Measurements from ENCODE around the gene METTL21C.

The METTL21C gene

GRCh38 chr13:102690883-102691282 is 4.0 kb downstream of the METTL21C start:
- H3K4me1 ChIP-seq (ENCODE audit: insufficient read depth, low read length, poor library complexity, severe bottlenecking) = peaks cover 6% of the 10 kb centered on the region

GRCh38 chr13:102688306-102688973 is 6.4 kb downstream of the METTL21C start:
- no peaks in the 10 kb centered on the region for H3K36me3 ChIP-seq (ENCODE audit: insufficient read depth, low read length)
- H3K27me3 ChIP-seq (ENCODE audit: insufficient read depth, low read length, poor library complexity, severe bottlenecking) = no peaks in the 10 kb centered on the region

More at GRCh38 chr13:102690883-102691282, 4.0 kb downstream of the METTL21C start:
- no peaks in the 10 kb centered on the region for H3F3A ChIP-seq (ENCODE audit: low read depth)
- H3K79me2 ChIP-seq (ENCODE audit: insufficient read depth, low read length) = no peaks in the 10 kb centered on the region
- no peaks in the 10 kb centered on the region for H4K20me1 ChIP-seq (ENCODE audit: insufficient read depth, low read length, poor library complexity, severe bottlenecking)
- no peak overlapping the region for H2AFZ ChIP-seq (ENCODE audit: low read length)
- TF ChIP-seq EZH2phosphoT487 (IDR thresholded peaks at IDR 0.05; ENCODE audit: borderline replicate concordance) = no peak
- no peaks in the 10 kb centered on the region for H3K9me2 ChIP-seq (replicated peaks; ENCODE audit: low read depth, low read length)
- no peak overlapping the region for H3K9ac ChIP-seq (ENCODE audit: low read depth, low read length, poor library complexity, severe bottlenecking)
- no peak overlapping the region for H3K4me2 ChIP-seq (ENCODE audit: low read depth, low read length, poor library complexity, severe bottlenecking)
- no peaks in the 10 kb centered on the region for H3K9me3 ChIP-seq (ENCODE audit: insufficient read depth, low read depth, low read length)
- no peak overlapping the region for H3K4me3 ChIP-seq (ENCODE audit: low read length, poor library complexity, severe bottlenecking)
- no peaks in the 10 kb centered on the region for H3K36me3 ChIP-seq (ENCODE audit: insufficient read depth, low read length)
- no peaks in the 10 kb centered on the region for H3K27me3 ChIP-seq (ENCODE audit: insufficient read depth, low read length, poor library complexity, severe bottlenecking)

GRCh38 chr13:102687520-102687919 is 7.3 kb downstream of the METTL21C start:
- TF ChIP-seq EZH2phosphoT487 (IDR thresholded peaks at IDR 0.05; ENCODE audit: borderline replicate concordance) (no peak), CTCF (conservative IDR thresholded peaks at IDR 0.05; ENCODE audit: low read length) (no peak)

More at GRCh38 chr13:102688306-102688973, 6.4 kb downstream of the METTL21C start:
- Histone ChIP-seq H2AFZ (ENCODE audit: low read length) (no peak overlapping the region), H3K9ac (ENCODE audit: low read depth, low read length, poor library complexity, severe bottlenecking) (no peak overlapping the region), H3K4me3 (ENCODE audit: low read length, poor library complexity, severe bottlenecking) (no peak overlapping the region), H3K4me2 (ENCODE audit: low read depth, low read length, poor library complexity, severe bottlenecking) (no peak overlapping the region), H3K9me2 (replicated peaks; ENCODE audit: low read depth, low read length) (no peaks in the 10 kb centered on the region), H3K4me1 (ENCODE audit: insufficient read depth, low read length, poor library complexity, severe bottlenecking) (peaks cover 7% of the 10 kb centered on the region), H4K20me1 (ENCODE audit: insufficient read depth, low read length, poor library complexity, severe bottlenecking) (no peaks in the 10 kb centered on the region), H3K9me3 (ENCODE audit: insufficient read depth, low read depth, low read length) (no peaks in the 10 kb centered on the region), H3K79me2 (ENCODE audit: insufficient read depth, low read length) (no peaks in the 10 kb centered on the region), H3F3A (ENCODE audit: low read depth) (no peaks in the 10 kb centered on the region)
- no peak for TF ChIP-seq CTCF (conservative IDR thresholded peaks at IDR 0.05; ENCODE audit: low read length)
- no peak for TF ChIP-seq EZH2phosphoT487 (IDR thresholded peaks at IDR 0.05; ENCODE audit: borderline replicate concordance)

GRCh38 chr13:102686024-102686423 is 8.8 kb downstream of the METTL21C start:
- Histone ChIP-seq H3K9me2 (replicated peaks; ENCODE audit: low read depth, low read length) (no peaks in the 10 kb centered on the region), H3K9me3 (ENCODE audit: insufficient read depth, low read depth, low read length) (no peaks in the 10 kb centered on the region), H3F3A (ENCODE audit: low read depth) (no peaks in the 10 kb centered on the region), H3K27me3 (ENCODE audit: insufficient read depth, low read length, poor library complexity, severe bottlenecking) (no peaks in the 10 kb centered on the region), H4K20me1 (ENCODE audit: insufficient read depth, low read length, poor library complexity, severe bottlenecking) (no peaks in the 10 kb centered on the region), H2AFZ (ENCODE audit: low read length) (no peak overlapping the region), H3K9ac (ENCODE audit: low read depth, low read length, poor library complexity, severe bottlenecking) (no peak overlapping the region), H3K4me2 (ENCODE audit: low read depth, low read length, poor library complexity, severe bottlenecking) (no peak overlapping the region), H3K4me3 (ENCODE audit: low read length, poor library complexity, severe bottlenecking) (no peak overlapping the region), H3K4me1 (ENCODE audit: insufficient read depth, low read length, poor library complexity, severe bottlenecking) (peaks cover 7% of the 10 kb centered on the region), H3K79me2 (ENCODE audit: insufficient read depth, low read length) (no peaks in the 10 kb centered on the region), H3K36me3 (ENCODE audit: insufficient read depth, low read length) (no peaks in the 10 kb centered on the region)
- no peak for TF ChIP-seq CTCF (conservative IDR thresholded peaks at IDR 0.05; ENCODE audit: low read length)
- TF ChIP-seq EZH2phosphoT487 (IDR thresholded peaks at IDR 0.05; ENCODE audit: borderline replicate concordance) = no peak

More at GRCh38 chr13:102687520-102687919, 7.3 kb downstream of the METTL21C start:
- no peak overlapping the region for H3K4me3 ChIP-seq (ENCODE audit: low read length, poor library complexity, severe bottlenecking)
- H4K20me1 ChIP-seq (ENCODE audit: insufficient read depth, low read length, poor library complexity, severe bottlenecking) = no peaks in the 10 kb centered on the region
- no peak overlapping the region for H2AFZ ChIP-seq (ENCODE audit: low read length)
- H3K36me3 ChIP-seq (ENCODE audit: insufficient read depth, low read length) = no peaks in the 10 kb centered on the region
- H3K9me3 ChIP-seq (ENCODE audit: insufficient read depth, low read depth, low read length) = no peaks in the 10 kb centered on the region
- no peak overlapping the region for H3K9ac ChIP-seq (ENCODE audit: low read depth, low read length, poor library complexity, severe bottlenecking)
- H3K27me3 ChIP-seq (ENCODE audit: insufficient read depth, low read length, poor library complexity, severe bottlenecking) = no peaks in the 10 kb centered on the region
- no peaks in the 10 kb centered on the region for H3F3A ChIP-seq (ENCODE audit: low read depth)
- no peaks in the 10 kb centered on the region for H3K79me2 ChIP-seq (ENCODE audit: insufficient read depth, low read length)
- H3K4me1 ChIP-seq (ENCODE audit: insufficient read depth, low read length, poor library complexity, severe bottlenecking) = peaks cover 7% of the 10 kb centered on the region
- no peaks in the 10 kb centered on the region for H3K9me2 ChIP-seq (replicated peaks; ENCODE audit: low read depth, low read length)
- H3K4me2 ChIP-seq (ENCODE audit: low read depth, low read length, poor library complexity, severe bottlenecking) = no peak overlapping the region
